Activated CD8-positive, alpha-beta memory T cell treated with anti-CD3 and anti-CD28 coated beads for 24 hours (primary cell): ENCODE results near the gene TMEM120B.
"Not testable (repeated sequence)": the region's sequence is repeated elsewhere in the genome, so short reads cannot be mapped to it uniquely, and the experiment has no call there.

Source experiments
- DNase-seq: peaks from one replicate; pipeline ENCODE4 v3.0.0-alpha.2; 2020

TMEM120B gene

GRCh38 chr12:121748571-121749265, 36.2 kb downstream of the TMEM120B start:
- no peak for DNase-seq

DNA sequence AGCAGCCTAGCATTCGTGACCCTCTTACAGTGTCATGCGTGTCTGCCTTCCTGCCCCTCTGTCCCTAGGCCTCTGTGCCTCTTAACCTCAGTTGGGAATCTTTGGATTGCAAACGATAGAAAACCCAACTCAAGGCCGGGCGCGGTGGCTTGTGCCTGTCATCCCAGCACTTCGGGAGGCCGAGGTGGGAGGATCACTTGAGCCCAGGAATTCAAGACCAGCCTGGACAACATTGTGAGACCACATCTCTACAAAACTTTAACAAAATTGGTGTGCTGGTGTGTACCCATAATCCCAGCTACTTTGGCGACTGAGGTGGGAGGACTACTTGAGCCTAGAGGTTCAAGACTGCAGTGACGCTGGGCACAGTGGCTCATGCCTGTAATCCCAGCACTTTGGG, 36.7 kb downstream of the TMEM120B start:
- no peak for DNase-seq

GRCh38 chr12:121750507-121750955, 38.0 kb downstream of the TMEM120B start:
- no peak for DNase-seq

- DNase-seq, result no peak
Observed at GRCh38 chr12:121751034-121751433, 38.5 kb downstream of the TMEM120B start.

DNA sequence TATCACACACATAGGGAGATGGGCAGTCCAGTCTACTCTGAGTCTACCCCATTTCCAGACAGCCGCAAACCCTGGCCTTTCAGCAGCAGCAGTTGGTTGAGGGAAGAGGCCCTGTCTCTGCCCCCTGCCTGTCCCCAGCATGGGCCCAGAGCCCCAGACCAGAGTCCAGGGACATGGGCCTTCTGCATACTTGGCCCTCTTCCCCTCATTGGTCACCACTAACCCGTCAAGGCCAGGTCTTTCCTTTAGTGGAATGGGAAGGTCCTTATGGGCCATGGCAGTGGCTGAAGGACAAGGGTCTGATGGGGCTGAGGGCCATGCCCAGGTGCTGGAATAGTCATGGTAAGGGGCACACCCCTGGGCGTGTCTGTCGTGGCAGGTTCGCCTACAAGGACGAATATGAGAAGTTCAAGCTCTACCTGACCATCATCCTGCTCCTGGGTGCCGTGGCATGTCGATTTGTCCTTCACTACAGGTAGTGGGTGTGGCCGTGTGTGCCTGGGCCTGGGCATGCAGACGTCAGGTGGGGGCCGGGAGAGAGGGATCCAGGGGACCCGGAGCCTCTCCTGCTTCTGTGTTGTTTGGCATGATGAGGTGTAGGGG, 39.3 kb downstream of the TMEM120B start:
- no peak for DNase-seq

DNA sequence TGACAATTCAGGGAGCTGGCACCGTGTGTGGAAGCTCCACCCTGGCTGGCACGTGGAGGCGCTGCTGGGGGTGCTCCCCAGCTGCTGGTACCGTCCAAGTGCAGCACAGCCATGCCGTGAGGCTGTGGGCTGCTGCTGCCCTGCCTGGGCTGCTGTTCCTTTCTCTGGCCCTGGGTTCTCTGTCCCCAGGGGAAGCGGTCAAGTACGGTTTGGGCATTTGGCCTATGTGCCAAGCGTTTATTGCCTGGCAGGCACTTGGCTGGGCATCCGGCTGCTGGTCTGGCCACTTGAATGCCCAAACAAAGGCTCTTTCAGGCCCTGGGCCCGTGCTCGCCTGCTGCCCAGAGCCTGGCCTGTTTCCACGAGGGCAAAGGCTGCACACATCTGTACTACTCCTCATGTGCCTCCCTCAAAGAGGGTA, 41.3 kb downstream of the TMEM120B start:
- no peak for DNase-seq

GRCh38 chr12:121754836-121755235, 42.3 kb downstream of the TMEM120B start:
- no peak for DNase-seq

- no peak for DNase-seq
Observed at GRCh38 chr12:121755591-121755990, 43.0 kb downstream of the TMEM120B start.

DNA sequence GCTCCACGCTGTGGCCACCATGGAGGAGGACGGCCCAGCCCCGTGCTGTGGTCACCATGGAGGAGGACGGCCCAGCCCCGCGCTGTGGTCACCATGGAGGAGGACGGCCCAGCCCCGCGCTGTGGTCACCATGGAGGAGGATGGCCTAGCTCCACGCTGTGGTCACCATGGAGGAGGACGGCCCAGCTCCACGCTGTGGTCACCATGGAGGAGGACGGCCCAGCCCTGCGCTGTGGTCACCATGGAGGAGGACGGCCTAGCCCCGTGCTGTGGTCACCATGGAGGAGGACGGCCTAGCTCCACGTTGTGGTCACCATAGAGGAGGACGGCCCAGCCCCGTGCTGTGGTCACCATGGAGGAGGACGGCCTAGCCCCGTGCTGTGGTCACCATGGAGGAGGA, 46.0 kb downstream of the TMEM120B start:
- not testable (repeated sequence) for DNase-seq

GRCh38 chr12:121762269-121762668, 49.7 kb downstream of the TMEM120B start:
- no peak for DNase-seq

DNA sequence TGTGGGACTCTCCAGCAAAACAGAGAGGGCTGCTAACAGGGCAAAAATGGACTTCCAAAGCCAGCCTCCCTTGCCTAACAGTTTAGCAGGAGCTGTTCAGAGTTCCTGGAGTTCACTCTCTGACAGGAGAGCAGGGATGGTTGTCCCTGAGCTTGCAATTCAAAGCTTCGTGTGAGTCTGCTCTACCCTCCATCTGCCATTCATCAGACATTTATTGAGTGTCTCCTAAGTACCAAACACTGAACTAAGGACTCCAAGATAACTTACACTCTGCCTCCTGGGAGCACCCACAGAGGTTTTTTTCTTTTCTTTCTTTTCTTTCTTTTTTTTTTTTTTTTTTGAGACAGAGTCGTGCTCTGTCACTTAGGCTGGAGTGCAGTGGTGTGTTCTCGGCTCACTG, 52.3 kb downstream of the TMEM120B start:
- no peak for DNase-seq

- no peak for DNase-seq
Observed at GRCh38 chr12:121765573-121765972, 53.0 kb downstream of the TMEM120B start.

GRCh38 chr12:121766290-121767039, 53.9 kb downstream of the TMEM120B start:
- no peak for DNase-seq

- DNase-seq, result no peak
Observed at GRCh38 chr12:121767525-121768016, 55.0 kb downstream of the TMEM120B start.

DNA sequence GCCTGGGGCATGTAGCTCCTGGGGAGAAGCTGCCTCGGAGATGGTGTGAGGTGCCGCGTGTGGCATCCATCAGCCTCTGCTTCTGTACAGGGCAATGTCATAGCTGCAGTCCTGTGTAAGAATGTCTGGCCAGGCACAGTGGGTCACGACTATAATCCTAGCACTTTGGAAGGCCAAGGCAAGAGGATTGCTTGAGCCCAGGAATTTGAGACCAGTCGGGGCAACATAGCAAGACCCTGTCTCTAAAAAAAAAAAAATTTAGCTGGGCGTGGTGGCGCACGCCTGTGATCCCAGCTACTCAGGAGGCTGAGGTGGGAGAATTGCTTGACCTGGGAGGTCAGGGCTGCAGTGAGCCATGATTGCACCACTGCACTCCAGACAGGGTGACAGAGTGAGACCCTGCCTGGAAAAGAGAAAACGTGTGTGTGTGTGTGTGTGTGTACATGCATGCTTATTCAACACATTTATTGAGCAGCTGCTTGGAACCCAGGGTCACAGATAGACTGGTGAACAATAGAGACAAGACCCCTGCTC, 56.8 kb downstream of the TMEM120B start:
- no peak for DNase-seq

GRCh38 chr12:121769831-121770301, 57.3 kb downstream of the TMEM120B start:
- DNase-seq, result no peak

DNA sequence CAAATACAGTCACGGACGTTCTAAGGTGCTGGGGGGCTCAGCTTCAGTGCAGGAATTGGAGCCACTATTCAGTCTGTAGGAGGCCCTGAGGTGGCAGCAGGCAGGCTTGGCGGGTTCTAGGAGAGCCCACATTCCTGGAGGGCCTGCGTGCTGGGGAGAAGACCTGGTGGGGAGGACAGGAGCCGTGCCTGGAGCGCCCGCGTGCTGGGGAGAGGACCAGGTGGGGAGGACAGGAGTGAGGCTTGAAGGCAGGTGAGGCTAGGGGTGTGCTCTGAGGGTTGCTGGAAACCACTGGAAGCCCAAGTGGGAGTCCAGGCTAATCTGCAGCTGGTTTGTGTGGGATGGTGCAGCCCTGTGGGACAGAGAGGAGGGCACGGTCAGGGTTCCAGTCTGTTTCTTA, 57.8 kb downstream of the TMEM120B start:
- no peak for DNase-seq

DNA sequence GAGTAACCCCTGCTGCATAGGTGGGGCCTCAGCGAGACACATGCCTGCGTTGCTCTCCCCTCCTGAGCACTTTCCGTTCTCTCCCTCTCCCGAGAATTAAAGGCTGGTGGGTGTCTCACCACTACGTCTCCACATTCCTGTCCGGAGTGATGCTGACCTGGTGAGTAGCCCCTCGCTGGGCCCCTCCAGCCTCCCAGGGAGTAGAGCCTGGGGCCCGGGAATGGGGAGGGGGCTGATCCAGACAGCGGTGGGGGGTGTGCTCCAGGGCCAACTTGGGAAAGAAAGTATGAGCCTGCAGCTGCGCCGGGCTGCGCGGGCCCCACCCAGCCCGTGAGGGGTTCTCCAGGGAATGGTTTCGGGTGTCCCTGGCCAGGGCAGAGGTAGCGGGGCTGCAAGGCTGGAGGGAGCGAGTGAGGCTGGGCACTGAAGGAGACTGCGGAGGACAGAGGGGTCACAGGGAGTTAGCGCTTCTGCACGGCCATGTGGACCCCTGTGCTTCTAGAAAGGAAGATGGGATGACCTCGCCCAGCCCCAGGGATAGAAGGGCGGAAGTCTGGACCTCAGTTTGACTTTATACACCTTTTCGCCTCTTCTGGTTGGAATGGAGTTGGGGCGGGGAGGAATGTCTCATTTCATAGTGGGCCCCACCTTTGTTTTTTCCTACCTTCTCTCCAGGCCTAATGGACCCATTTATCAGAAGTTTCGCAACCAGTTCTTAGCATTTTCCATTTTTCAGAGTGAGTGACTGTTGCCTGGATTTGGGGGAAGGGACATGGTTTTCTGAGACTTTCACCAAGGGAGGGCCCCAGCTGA, 58.5 kb downstream of the TMEM120B start:
- no peak for DNase-seq

- DNase-seq, result peak; percentile 88
Observed at GRCh38 chr12:121773011-121773777, 60.6 kb downstream of the TMEM120B start.

DNA sequence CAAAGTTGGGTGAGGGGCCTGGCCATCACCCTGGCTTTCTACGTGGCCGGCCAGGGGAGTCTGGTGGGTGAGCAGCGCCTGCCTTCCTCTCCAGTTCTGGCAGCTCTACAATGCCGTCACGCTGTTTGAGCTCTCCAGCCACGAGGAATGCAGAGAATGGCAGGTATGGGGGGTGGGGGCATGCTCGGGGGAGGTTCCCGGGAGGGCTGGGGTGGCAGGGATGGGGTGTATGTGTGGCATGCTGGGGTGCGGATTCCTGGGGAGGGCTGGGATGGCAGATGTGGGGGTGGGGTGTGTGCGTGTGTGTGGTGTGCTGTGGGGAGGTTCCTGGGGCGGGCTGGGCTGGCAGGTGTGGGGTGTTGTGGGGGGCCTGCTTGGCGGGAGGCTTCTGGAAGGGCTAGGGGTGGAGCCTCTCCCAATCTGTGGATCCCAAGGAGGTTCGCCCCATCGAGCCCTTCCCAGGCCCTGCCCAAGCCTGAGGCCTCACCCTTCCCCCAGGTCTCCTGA, 62.5 kb downstream of the TMEM120B start:
- no peak for DNase-seq

DNA sequence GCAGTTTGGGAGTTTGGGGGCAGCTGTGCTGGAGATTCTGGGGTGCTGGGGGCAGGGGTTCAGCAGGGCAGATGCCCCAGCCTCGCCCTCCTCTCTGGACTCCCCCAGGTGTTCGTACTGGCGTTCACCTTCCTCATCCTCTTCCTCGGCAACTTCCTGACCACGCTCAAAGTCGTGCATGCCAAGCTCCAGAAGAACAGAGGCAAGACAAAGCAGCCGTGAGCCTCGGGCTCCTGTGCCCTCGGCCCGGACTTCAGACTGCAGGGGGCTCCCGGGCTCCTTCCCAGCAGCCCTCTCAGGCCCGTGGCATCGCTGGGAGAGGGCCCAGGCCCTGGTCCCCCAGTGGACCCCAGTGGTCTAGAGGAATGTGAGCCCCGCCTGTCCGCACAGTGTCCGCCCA, 62.9 kb downstream of the TMEM120B start:
- no peak for DNase-seq
